GM21423 (cell line): ENCODE measurements around the gene POLA1.

Experiments
- ATAC-seq: cut with Tn5 transposase; IDR thresholded peaks from one replicate; pipeline ENCODE4 v1.9.1; 2021; ENCODE audit warnings: mild to moderate bottlenecking, moderate library complexity; ENCODE audit not compliant: unreplicated experiment

The POLA1 gene

GRCh38 chrX:25019707-25020390 lies 326.1 kb downstream of the POLA1 start:
- ATAC-seq = no peak

GRCh38 chrX:25020391-25020904 lies 326.7 kb downstream of the POLA1 start:
- no peak for ATAC-seq

- ATAC-seq = peak; percentile 75
Measured at GRCh38 chrX:25020905-25021449, 327.3 kb downstream of the POLA1 start.

- ATAC-seq = no peak
Measured at GRCh38 chrX:25022499-25023325, 329.0 kb downstream of the POLA1 start.

- no peak for ATAC-seq
Measured at GRCh38 chrX:25023908-25024307, 330.2 kb downstream of the POLA1 start.

GRCh38 chrX:25025615-25026014 lies 331.9 kb downstream of the POLA1 start:
- ATAC-seq = no peak

- ATAC-seq = no peak
Measured at GRCh38 chrX:25026576-25026975, 332.9 kb downstream of the POLA1 start.

- ATAC-seq = no peak
Measured at GRCh38 chrX:25028726-25029125, 335.0 kb downstream of the POLA1 start.

- no peak for ATAC-seq
Measured at GRCh38 chrX:25029288-25029825, 335.6 kb downstream of the POLA1 start.

GRCh38 chrX:25034889-25035288 lies 341.2 kb downstream of the POLA1 start:
- ATAC-seq = no peak

GRCh38 chrX:25039036-25039435 lies 345.3 kb downstream of the POLA1 start:
- no peak for ATAC-seq

GRCh38 chrX:25043192-25043591 lies 349.5 kb downstream of the POLA1 start:
- ATAC-seq = no peak
